Islet precursor cell (in vitro differentiated cells): ENCODE results near the gene BTF3L4.
"Not testable (repeated sequence)": the region's sequence is repeated elsewhere in the genome, so short reads cannot be mapped to it uniquely, and the experiment has no call there.

Experiments used
- DNase-seq: peaks from one replicate; pipeline ENCODE4 v3.0.0-alpha.2; 2018

The BTF3L4 gene

GRCh38 chr1:52056163-52056936 lies at the start of gene BTF3L4:
Gene BTF3L4, plus strand, starts transcription at chr1:52056295. Its CDS starts 3,553 bp downstream, at chr1:52059848.
- peak; percentile 98 for DNase-seq

GRCh38 chr1:52007215-52008002 lies 48.7 kb upstream of the BTF3L4 start:
- DNase-seq: no peak

GRCh38 chr1:52008071-52008809 lies 47.9 kb upstream of the BTF3L4 start:
- no peak for DNase-seq

- DNase-seq: no peak
Observed at GRCh38 chr1:52022133-52022532, 34.0 kb upstream of the BTF3L4 start.

GRCh38 chr1:52026278-52026677 lies 29.8 kb upstream of the BTF3L4 start:
- no peak for DNase-seq

GRCh38 chr1:52028328-52028727 lies 27.8 kb upstream of the BTF3L4 start:
- DNase-seq: no peak

- DNase-seq: not testable (repeated sequence)
Observed at GRCh38 chr1:52028839-52029238, 27.3 kb upstream of the BTF3L4 start.

- no peak for DNase-seq
Observed at GRCh38 chr1:52032124-52032784, 23.8 kb upstream of the BTF3L4 start.

GRCh38 chr1:52032785-52033131 lies 23.3 kb upstream of the BTF3L4 start:
- DNase-seq: peak; percentile 74

- peak; percentile 93 for DNase-seq
Observed at GRCh38 chr1:52033190-52034049, 22.7 kb upstream of the BTF3L4 start, which contains the start of gene KTI12. Gene KTI12, minus strand, starts transcription at chr1:52033810. Its CDS starts 49 bp downstream, at chr1:52033761.

- DNase-seq: no peak
Observed at GRCh38 chr1:52034050-52034384, 22.1 kb upstream of the BTF3L4 start.

GRCh38 chr1:52037402-52037814 lies 18.7 kb upstream of the BTF3L4 start:
- DNase-seq: no peak

GRCh38 chr1:52037909-52038308 lies 18.2 kb upstream of the BTF3L4 start:
- DNase-seq: no peak

- no peak for DNase-seq
Observed at GRCh38 chr1:52041551-52042185, 14.4 kb upstream of the BTF3L4 start.

GRCh38 chr1:52045236-52045635 lies 10.9 kb upstream of the BTF3L4 start:
- no peak for DNase-seq

- DNase-seq: not testable (repeated sequence)
Observed at GRCh38 chr1:52045666-52046195, 10.4 kb upstream of the BTF3L4 start.

- DNase-seq: not testable (repeated sequence)
Observed at GRCh38 chr1:52049337-52049736, 6.8 kb upstream of the BTF3L4 start.

- no peak for DNase-seq
Observed at GRCh38 chr1:52053862-52054261, 2.2 kb upstream of the BTF3L4 start.

GRCh38 chr1:52054496-52055065 lies 1.5 kb upstream of the BTF3L4 start:
- DNase-seq: no peak

GRCh38 chr1:52055066-52055865 lies 829 bp upstream of the BTF3L4 start, which contains the start of gene TXNDC12:
Gene TXNDC12, minus strand, starts transcription at chr1:52055191. Its CDS starts 95 bp downstream, at chr1:52055096.
- peak; percentile 96 for DNase-seq
